Thyroid gland (tissue), 4 donors: ENCODE data around the gene PRAMEF13. TPM values are rescaled to one million over a fixed set of nuclear protein-coding genes. Genes with fewer than 3 reads are reported as not detected.
A peak's percentile ranks its signal among the peaks of the same experiment; 100 is the strongest.
"Not testable (repeated sequence)": the region's sequence is repeated elsewhere in the genome, so short reads cannot be mapped to it uniquely, and the experiment has no call there.

ENCODE experiments used
- DNase-seq, 2 donors: peaks; one replicate each; pipeline ENCODE4 v3.0.0-alpha.2; 2019
- H3K27ac ChIP-seq, 3 donors: fragments of 200-600 bp; sonication (generic); 1 replicate in 2 of 3; 2 replicates in 1 of 3; pipeline ENCODE4 v1.5.1; 2016 to 2019; ENCODE audit warnings: mild to moderate bottlenecking in 1 of 3, moderate library complexity in 1 of 3
- H3K27me3 ChIP-seq: fragments of 200-600 bp; sonication (generic); one replicate; pipeline ENCODE4 v1.5.1; 2019
- H3K36me3 ChIP-seq, 2 donors: fragments of 200-600 bp; sonication (generic); one replicate each; pipeline ENCODE4 v1.5.1; 2016 to 2019
- H3K4me1 ChIP-seq, 2 donors: fragments of 200-600 bp; sonication (generic); one replicate each; pipeline ENCODE4 v1.5.1; 2017 to 2019
- H3K4me3 ChIP-seq, 3 donors: fragments of 200-600 bp; sonication (generic); replicated peaks in 1 of 3; 1 replicate in 2 of 3; 2 replicates in 1 of 3; pipeline ENCODE4 v1.5.1; 2016; ENCODE audit warnings: mild to moderate bottlenecking in 1 of 3
- H3K9me3 ChIP-seq: fragments of 200-600 bp; sonication (generic); one replicate; pipeline ENCODE4 v1.5.1; 2017
- WGBS, 2 donors: methylation state at CpG; one replicate each; pipeline ENCODE4 v1.1.5; 2017; 5-methylcytosine and 5-hydroxymethylcytosine counted together
- intact Hi-C: fragments of 100-400 bp; cut with DNase I; formaldehyde crosslinking; loops from one replicate; pipeline ENCODE4 v1.15.1; 2023
- total RNA-seq, 4 donors: library from RNA; depleted of rRNA; stranded (reverse); fragments of >200 nt; gene quantifications; one replicate each; pipeline ENCODE4 v1.2.3, GENCODE V29; 2016

Gene PRAMEF13
- total RNA-seq, result not detected

DNA sequence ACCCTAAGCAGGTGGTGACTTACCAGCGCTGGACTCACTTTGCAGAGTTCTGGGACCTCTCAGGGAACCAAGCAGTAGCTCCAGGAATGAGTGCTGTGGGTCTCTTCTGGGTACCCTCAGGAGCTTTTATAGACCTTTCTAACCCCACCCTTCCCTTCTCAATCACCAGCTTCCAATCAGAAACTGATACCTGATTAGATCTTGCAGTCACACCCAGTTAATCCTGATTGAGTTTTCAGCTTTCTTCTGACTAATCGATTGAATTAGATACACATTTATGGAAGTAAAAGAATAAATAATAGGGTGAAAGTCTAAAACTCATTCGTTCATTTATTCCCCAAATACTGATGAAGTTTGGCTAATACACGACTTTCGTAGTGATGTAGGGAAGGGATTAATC lies at the start of gene PRAMEF13:
TSS of gene PRAMEF13 (minus strand) at position 101 of the 400 bp plus-strand sequence. CDS start 1,820 bp downstream, outside the sequence.
- intact Hi-C loops, H3K27me3 ChIP-seq, H3K4me1 ChIP-seq, H3K9me3 ChIP-seq, H3K4me3 ChIP-seq, H3K36me3 ChIP-seq, DNase-seq, H3K27ac ChIP-seq: not testable (repeated sequence)
- WGBS, 2 donors, result no CpG with 5 or more reads among the region's 5 CpGs

- intact Hi-C loops, H3K4me3 ChIP-seq, H3K9me3 ChIP-seq, H3K4me1 ChIP-seq, DNase-seq, H3K27me3 ChIP-seq, H3K36me3 ChIP-seq, H3K27ac ChIP-seq: not testable (repeated sequence)
- WGBS, 2 donors, result 74 to 84% methylated on average over 6 to 7 of the region's 7 CpGs
Measured at GRCh38 chr1:13247122-13247521, 45.9 kb upstream of the PRAMEF13 start.

GRCh38 chr1:13246554-13246871 lies 45.3 kb upstream of the PRAMEF13 start:
- H3K9me3 ChIP-seq, H3K36me3 ChIP-seq, H3K4me1 ChIP-seq, H3K4me3 ChIP-seq, H3K27ac ChIP-seq, intact Hi-C loops, H3K27me3 ChIP-seq: not testable (repeated sequence)
- DNase-seq, result peak in 1 of 2 donors; percentile 20
- 57 to 71% methylated on average over 2 of the region's 2 CpGs for WGBS, 2 donors

GRCh38 chr1:13245841-13246553 lies 44.8 kb upstream of the PRAMEF13 start:
- WGBS, 2 donors, result 93% methylated on average over 5 of the region's 5 CpGs

DNA sequence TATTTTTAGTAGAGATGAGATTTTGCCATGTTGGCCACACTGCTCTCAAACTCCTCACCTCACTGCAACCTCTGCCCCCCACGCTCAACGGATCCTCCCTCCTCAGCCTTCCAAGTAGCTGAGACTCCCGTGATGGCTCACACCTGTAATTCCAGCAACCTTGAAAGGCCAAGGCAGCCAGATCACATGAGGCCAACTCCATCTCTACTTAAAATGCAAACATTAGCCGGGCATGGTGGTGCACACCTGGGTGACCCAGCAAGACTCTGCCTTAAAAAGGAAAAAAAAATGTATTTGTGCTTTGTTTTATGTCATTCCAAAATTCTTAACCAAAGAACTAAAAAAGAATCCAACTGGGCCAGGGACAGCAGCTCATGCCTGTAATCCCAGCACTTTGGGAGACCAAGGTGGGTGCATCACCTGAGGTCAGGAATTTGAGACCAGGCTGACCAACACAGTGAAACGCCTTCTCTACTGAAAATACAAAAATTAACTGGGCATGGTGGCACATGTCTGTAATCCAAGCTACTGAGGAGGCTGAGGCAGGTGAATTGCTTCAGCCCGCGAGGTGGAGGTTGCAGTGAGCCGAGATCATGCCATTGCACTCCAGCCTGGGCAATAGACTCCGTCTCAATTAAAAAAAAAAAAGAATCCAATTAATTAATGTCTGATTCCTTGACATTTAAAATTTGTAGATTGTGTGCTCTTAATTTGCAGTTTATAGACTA lies 42.5 kb upstream of the PRAMEF13 start:
- WGBS, 2 donors, result 86 to 91% methylated on average over 9 of the region's 9 CpGs
- H3K27me3 ChIP-seq, H3K9me3 ChIP-seq, H3K4me3 ChIP-seq, H3K27ac ChIP-seq, DNase-seq, H3K36me3 ChIP-seq, H3K4me1 ChIP-seq, intact Hi-C loops: not testable (repeated sequence)

More at GRCh38 chr1:13245841-13246553, 44.8 kb upstream of the PRAMEF13 start:
- H3K27me3 ChIP-seq, H3K9me3 ChIP-seq, DNase-seq, H3K36me3 ChIP-seq, H3K4me1 ChIP-seq, intact Hi-C loops, H3K4me3 ChIP-seq, H3K27ac ChIP-seq: not testable (repeated sequence)

GRCh38 chr1:13239633-13240032 lies 38.4 kb upstream of the PRAMEF13 start:
- 86 to 90% methylated on average over 4 of the region's 4 CpGs for WGBS, 2 donors

DNA sequence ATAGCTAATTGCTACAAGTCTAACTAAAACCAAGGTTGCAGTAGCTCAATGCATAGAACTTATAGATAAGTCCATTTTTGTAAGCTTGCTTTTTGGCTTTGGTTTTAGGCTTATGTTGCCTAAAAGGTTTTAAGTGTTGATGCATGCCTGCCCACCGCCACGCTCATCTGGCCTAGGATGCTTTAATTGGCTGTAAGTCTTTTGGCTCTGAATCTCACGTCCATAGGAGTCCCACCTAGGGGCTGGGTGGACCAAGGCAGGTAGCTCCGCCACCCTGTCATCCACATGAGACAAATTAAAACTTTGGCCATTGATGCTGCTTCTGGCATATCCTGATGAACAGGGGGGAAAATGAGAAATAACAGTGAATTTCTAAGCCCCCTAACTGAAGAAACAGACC lies 36.4 kb upstream of the PRAMEF13 start:
- H3K27ac ChIP-seq, H3K9me3 ChIP-seq, DNase-seq, H3K36me3 ChIP-seq, H3K4me1 ChIP-seq, H3K27me3 ChIP-seq, H3K4me3 ChIP-seq, intact Hi-C loops: not testable (repeated sequence)
- WGBS, 2 donors, result 70 to 79% methylated on average over 3 to 4 of the region's 4 CpGs

More at GRCh38 chr1:13239633-13240032, 38.4 kb upstream of the PRAMEF13 start:
- H3K27me3 ChIP-seq, H3K4me1 ChIP-seq, DNase-seq, H3K4me3 ChIP-seq, H3K36me3 ChIP-seq, intact Hi-C loops, H3K9me3 ChIP-seq, H3K27ac ChIP-seq: not testable (repeated sequence)

DNA sequence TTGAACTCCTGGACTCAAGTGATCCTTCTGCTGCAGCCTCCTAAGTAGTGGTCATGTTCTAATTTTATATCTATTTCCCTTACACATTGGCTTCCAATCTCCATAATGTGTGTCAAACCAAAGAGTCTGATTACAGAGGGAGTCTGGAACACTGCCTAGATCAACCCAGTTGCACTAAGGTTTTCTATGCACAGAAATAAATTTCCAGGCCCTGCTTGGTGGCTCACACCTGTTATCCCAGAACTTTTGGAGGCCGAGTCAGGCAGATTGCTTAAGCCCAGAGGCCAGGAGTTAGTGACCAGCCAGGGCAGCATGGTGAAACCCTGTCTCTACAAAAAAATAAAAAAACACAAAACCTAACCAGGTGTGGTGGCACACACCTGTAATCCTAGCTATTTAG lies 32.8 kb upstream of the PRAMEF13 start:
- DNase-seq, intact Hi-C loops, H3K27me3 ChIP-seq, H3K27ac ChIP-seq, H3K9me3 ChIP-seq, H3K4me3 ChIP-seq, H3K36me3 ChIP-seq, H3K4me1 ChIP-seq: not testable (repeated sequence)
- 79 to 84% methylated on average over 1 of the region's 1 CpG for WGBS, 2 donors

- H3K27me3 ChIP-seq, H3K4me1 ChIP-seq, H3K9me3 ChIP-seq, H3K36me3 ChIP-seq, H3K27ac ChIP-seq, intact Hi-C loops, H3K4me3 ChIP-seq, DNase-seq: not testable (repeated sequence)
- 74 to 77% methylated on average over 2 of the region's 2 CpGs for WGBS, 2 donors
Measured at GRCh38 chr1:13232056-13232455, 30.8 kb upstream of the PRAMEF13 start.

DNA sequence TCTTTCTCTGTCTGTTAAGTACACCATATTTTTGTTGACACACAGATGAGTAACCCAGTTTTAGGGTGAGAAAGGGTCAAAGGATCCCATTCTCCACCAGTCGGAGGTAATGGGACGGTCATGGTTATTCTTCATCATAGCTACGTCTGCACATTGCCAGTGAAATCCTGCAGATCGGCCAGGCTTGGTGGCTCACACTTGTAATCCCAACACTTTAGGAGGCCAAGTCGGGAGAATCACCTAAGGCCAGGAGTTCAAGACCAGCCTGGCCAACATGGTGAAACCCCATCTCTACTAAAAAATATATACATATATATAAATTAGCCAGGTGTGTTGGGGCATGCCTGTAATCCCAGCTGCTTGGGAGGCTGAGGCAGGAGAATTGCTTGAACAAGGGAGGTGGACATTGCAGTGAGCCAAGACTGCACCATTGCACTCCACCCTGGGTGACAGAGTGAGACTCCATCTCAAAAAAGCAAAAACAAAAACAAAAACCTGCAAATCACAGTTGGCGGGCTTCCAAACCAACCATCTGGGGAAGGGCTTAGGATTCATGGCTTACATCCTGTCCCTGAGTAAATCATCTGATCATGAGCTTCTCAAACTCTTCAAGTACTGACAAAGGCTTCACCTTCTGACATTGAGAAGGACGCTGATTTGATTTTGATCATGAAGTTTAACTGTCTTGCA lies 30.0 kb upstream of the PRAMEF13 start:
- intact Hi-C loops, H3K27me3 ChIP-seq, H3K4me1 ChIP-seq, H3K4me3 ChIP-seq, H3K9me3 ChIP-seq, DNase-seq, H3K27ac ChIP-seq, H3K36me3 ChIP-seq: not testable (repeated sequence)
- 83 to 86% methylated on average over 7 of the region's 7 CpGs for WGBS, 2 donors

- H3K9me3 ChIP-seq, H3K36me3 ChIP-seq, intact Hi-C loops, H3K27ac ChIP-seq, H3K4me3 ChIP-seq, DNase-seq, H3K27me3 ChIP-seq, H3K4me1 ChIP-seq: not testable (repeated sequence)
- 83 to 87% methylated on average over 2 of the region's 2 CpGs for WGBS, 2 donors
Measured at GRCh38 chr1:13230601-13231000, 29.4 kb upstream of the PRAMEF13 start.

- H3K27ac ChIP-seq, H3K4me3 ChIP-seq, H3K27me3 ChIP-seq, intact Hi-C loops, H3K4me1 ChIP-seq, H3K36me3 ChIP-seq, H3K9me3 ChIP-seq, DNase-seq: not testable (repeated sequence)
- 71 to 76% methylated on average over 5 of the region's 5 CpGs for WGBS, 2 donors
Measured at GRCh38 chr1:13230096-13230495, 28.9 kb upstream of the PRAMEF13 start.
